GM10248 (cell line): ENCODE measurements around the gene GLB1L.
A peak's percentile ranks its signal among the peaks of the same experiment; 100 is the strongest.
"Not testable (repeated sequence)": the region's sequence is repeated elsewhere in the genome, so short reads cannot be mapped to it uniquely, and the experiment has no call there.

Experiments
- CTCF ChIA-PET: fragments of 300-600 bp; sonication (Branson Sonifier 250); formaldehyde crosslinking; extraction: SDS; loops from one replicate; lab custom pipeline; 2021; ENCODE audit warnings: antibody characterized with exemption; lab: Yijun Ruan, JAX
- POLR2A ChIA-PET: fragments of 350-650 bp; sonication (Branson Sonifier 250); formaldehyde crosslinking; extraction: SDS; loops from one replicate; lab custom pipeline; 2020; ENCODE audit warnings: antibody characterized with exemption; lab: Yijun Ruan, JAX
- DNase-seq: peaks from one replicate; pipeline ENCODE4 v3.0.0; 2012; ENCODE audit errors: extremely low spot score
- CTCF ChIP-seq: IDR thresholded peaks from 2 replicates; pipeline ENCODE4 v1.5.1; 2012; ENCODE audit warnings: mild to moderate bottlenecking, low read depth; ENCODE audit errors: extremely low read depth, missing control alignments, control extremely low read depth

Gene GLB1L

DNA sequence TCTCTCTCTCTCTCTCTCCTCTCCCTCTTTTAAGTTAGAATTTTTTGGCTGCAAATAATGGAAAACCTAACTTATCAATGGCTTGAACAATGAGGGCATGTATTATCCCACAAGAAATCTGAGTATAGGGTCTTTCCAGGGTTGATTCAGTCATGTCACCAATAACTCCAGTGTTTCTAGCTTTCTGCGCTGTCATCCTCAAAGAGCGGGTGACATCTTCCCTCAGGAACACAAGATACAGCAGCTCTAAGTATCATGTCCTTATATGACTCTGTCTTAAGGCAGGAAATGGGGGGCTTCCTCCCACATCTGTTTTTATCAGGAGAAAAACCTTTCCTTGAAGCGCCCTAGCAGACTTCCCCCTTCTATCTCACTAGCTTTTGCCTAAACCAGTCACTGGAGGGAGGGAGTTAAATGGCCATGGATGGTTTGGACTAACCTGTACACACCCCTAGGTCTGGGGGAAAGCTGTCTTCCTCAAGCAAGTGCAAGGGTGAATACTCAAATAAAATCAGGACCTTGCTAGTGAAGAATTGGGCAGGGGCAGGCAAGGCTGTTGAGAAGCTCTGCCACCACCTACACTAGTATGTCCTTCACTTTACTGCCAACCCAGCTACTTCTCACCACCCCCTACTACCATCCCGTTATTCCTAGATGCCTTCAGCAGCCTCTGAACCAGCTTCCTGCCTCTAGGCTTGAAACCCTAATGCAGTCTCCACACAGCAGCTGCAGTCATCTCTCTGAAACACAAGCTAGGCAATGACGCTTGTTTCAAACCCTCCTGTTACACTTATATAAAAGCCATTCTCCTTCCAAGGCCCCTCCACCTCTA, 16.0 kb upstream of the GLB1L start:
- DNase-seq: no peak
- TF ChIP-seq CTCF: no peak
- POLR2A ChIA-PET: interaction anchor here (0.8 to 1.9 kb wide), 2 partner anchors 11 to 18 kb away, joined by 3 to 6 read pairs; partner anchors contain the start of gene DNAJB2
- CTCF ChIA-PET: interaction anchor here (0.9 to 12.8 kb wide), 14 partner anchors 9 to 157 kb away, joined by 3 to 114 read pairs (median 4); partner anchors contain the start of gene DNAJB2

DNA sequence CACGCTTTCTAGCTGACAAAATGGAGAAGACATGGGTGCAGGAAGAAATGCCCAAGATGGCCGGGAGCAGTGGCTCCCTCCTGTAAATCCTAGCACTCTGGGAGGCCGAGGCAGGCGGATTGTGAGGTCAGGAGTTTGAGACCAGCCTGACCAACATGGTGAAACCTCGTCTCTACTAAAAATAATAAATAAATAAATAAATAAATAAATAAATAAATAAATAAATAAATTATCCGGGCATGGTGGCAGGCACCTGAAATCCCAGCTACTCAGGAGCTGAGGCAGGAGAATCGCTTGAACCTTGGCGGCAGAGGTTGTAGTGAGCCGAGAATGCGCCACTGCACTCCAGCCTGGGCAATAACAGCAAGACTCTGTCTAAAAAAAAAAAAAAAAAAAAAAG, 13.7 kb upstream of the GLB1L start:
- POLR2A ChIA-PET, DNase-seq: not testable (repeated sequence)
- CTCF ChIA-PET: interaction anchor here (0.8 to 12.8 kb wide), 5 partner anchors 8 to 99 kb away, joined by 3 to 114 read pairs (median 6); partner anchors contain the start of gene DNAJB2

- TF ChIP-seq CTCF: no peak
- peak; percentile 57 for DNase-seq
- CTCF ChIA-PET: interaction anchor here (0.8 to 10.2 kb wide), 14 partner anchors 9 to 275 kb away, joined by 3 to 116 read pairs (median 4); partner anchors contain the start of genes GLB1L and STK16
- POLR2A ChIA-PET: interaction anchor here (0.7 to 2.8 kb wide), 7 partner anchors 9 to 47 kb away, joined by 3 to 19 read pairs (median 13); partner anchors contain the start of genes DNAJB2, GLB1L, STK16 and ZFAND2B
These were observed 9.5 kb upstream of the GLB1L start for GRCh38 chr2:219254590-219255201.

GRCh38 chr2:219253753-219254589, 8.7 kb upstream of the GLB1L start, which contains the start of gene TUBA4A:
Gene TUBA4A, minus strand, starts transcription at chr2:219253918. Its CDS starts 60 bp downstream, at chr2:219253858.
- POLR2A ChIA-PET: interaction anchor here (0.6 to 2.8 kb wide), 10 partner anchors 9 to 648 kb away, joined by 3 to 19 read pairs (median 6); partner anchors contain the start of genes DNAJB2, GLB1L, STK16 and ZFAND2B
- DNase-seq: peak; percentile 98
- CTCF ChIA-PET: interaction anchor here (0.8 to 10.2 kb wide), 13 partner anchors 8 to 276 kb away, joined by 3 to 116 read pairs (median 4); partner anchors contain the start of genes ANKZF1, ATG9A, GLB1L and STK16
- TF ChIP-seq CTCF: no peak

GRCh38 chr2:219252900-219253752, 7.9 kb upstream of the GLB1L start, which contains the start of gene TUBA4B:
Gene TUBA4B, plus strand, starts transcription at chr2:219253243. Its CDS starts 165 bp downstream, at chr2:219253408.
- DNase-seq: peak; percentile 50
- ChIA-PET CTCF (interaction anchor here (0.8 to 10.2 kb wide), 12 partner anchors 8 to 135 kb away, joined by 3 to 116 read pairs (median 4); partner anchors contain the start of genes ANKZF1, ATG9A, DNAJB2 and DNPEP), POLR2A (interaction anchor here (0.5 to 2.8 kb wide), 19 partner anchors 8 to 513 kb away, joined by 3 to 16 read pairs (median 5); partner anchors contain the start of genes GLB1L, STK16 and ZFAND2B)
- TF ChIP-seq CTCF: no peak
